Measurements from ENCODE around the gene DOCK8.

The DOCK8 gene

GRCh38 chr9:279674-280073, 65.0 kb downstream of the DOCK8 start:
- H3K4me3 ChIP-seq (ENCODE audit: control insufficient read depth, low read depth, low read length) = no peak overlapping the region

GRCh38 chr9:281741-282645, 67.3 kb downstream of the DOCK8 start:
- no peak for DNase-seq (ENCODE audit: low read depth)
- H3K4me3 ChIP-seq (ENCODE audit: control insufficient read depth, low read depth, low read length) = no peak overlapping the region
- TF ChIP-seq, protein P1, sequence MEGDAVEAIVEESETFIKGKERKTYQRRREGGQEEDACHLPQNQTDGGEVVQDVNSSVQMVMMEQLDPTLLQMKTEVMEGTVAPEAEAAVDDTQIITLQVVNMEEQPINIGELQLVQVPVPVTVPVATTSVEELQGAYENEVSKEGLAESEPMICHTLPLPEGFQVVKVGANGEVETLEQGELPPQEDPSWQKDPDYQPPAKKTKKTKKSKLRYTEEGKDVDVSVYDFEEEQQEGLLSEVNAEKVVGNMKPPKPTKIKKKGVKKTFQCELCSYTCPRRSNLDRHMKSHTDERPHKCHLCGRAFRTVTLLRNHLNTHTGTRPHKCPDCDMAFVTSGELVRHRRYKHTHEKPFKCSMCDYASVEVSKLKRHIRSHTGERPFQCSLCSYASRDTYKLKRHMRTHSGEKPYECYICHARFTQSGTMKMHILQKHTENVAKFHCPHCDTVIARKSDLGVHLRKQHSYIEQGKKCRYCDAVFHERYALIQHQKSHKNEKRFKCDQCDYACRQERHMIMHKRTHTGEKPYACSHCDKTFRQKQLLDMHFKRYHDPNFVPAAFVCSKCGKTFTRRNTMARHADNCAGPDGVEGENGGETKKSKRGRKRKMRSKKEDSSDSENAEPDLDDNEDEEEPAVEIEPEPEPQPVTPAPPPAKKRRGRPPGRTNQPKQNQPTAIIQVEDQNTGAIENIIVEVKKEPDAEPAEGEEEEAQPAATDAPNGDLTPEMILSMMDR (conservative IDR thresholded peaks at IDR 0.05; ENCODE audit: control insufficient read depth, insufficient read depth, low read depth, low read length) = no peak

More at GRCh38 chr9:279674-280073, 65.0 kb downstream of the DOCK8 start:
- no peak for DNase-seq (ENCODE audit: low read depth)
- TF ChIP-seq, protein P1 (conservative IDR thresholded peaks at IDR 0.05; ENCODE audit: control insufficient read depth, insufficient read depth, low read depth, low read length) = no peak

DNA sequence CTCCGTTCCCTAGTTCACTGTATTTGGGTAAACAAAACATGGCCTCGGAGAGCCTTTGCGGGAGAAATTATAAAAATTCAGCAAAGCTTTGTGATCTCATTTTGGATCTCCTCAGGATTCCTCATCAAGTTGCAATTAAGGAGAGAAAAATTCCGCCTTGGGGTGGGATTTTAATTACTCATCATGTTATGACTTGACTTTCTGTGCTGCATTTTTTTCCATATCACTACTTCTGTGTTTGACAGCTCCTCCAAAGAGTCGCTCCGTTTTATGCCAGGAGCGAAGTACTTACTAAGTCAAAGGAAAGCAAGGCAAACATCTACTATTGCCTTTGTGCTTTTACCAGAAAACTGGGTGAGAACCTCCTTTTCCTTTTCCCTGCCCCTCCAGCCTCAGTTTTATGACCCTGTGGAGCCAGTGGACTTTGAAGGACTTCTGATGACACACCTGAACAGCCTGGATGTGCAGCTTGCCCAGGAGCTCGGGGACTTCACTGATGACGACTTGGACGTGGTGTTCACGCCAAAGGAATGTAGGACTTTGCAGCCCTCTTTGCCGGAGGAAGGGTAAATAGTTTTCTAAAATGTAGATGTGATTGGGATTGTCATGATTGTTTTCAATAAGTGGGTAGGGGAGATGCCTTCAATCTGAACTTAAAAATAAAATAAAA, 71.5 kb downstream of the DOCK8 start:
- DNase-seq (ENCODE audit: low read depth) = no peak

DNA sequence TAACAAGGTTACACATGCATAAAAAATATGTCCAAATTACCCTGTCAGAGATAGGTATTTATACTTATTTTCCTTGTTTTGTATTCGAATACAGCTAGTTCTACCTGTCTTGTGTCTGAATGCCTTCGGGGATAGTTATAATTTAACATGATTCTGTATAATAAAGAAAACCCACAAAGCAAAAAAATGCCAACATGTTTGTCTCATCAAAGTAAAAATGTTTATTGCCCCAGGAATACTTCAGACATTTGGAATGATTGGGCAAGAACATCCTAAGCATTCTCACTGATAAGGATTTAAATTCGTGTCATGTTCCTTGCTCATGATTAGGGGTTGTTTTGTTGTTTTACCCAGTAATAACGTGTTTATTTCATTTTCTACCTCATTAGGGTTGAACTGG, 74.5 kb downstream of the DOCK8 start:
- no peak overlapping the region for H3K4me3 ChIP-seq (ENCODE audit: control insufficient read depth, low read depth, low read length)
- TF ChIP-seq, protein P1 (conservative IDR thresholded peaks at IDR 0.05; ENCODE audit: control insufficient read depth, insufficient read depth, low read depth, low read length) = no peak
- no peak for DNase-seq (ENCODE audit: low read depth)

More for the DNA sequence above, 71.5 kb downstream of the DOCK8 start:
- TF ChIP-seq, protein P1 (conservative IDR thresholded peaks at IDR 0.05; ENCODE audit: control insufficient read depth, insufficient read depth, low read depth, low read length) = no peak
- H3K4me3 ChIP-seq (ENCODE audit: control insufficient read depth, low read depth, low read length) = no peak overlapping the region

GRCh38 chr9:292915-293314, 78.2 kb downstream of the DOCK8 start:
- TF ChIP-seq, protein P1 (conservative IDR thresholded peaks at IDR 0.05; ENCODE audit: control insufficient read depth, insufficient read depth, low read depth, low read length) = no peak
- no peak overlapping the region for H3K4me3 ChIP-seq (ENCODE audit: control insufficient read depth, low read depth, low read length)
- no peak for DNase-seq (ENCODE audit: low read depth)

GRCh38 chr9:295576-295975, 80.9 kb downstream of the DOCK8 start:
- no peak overlapping the region for H3K4me3 ChIP-seq (ENCODE audit: control insufficient read depth, low read depth, low read length)
- TF ChIP-seq, protein P1 (conservative IDR thresholded peaks at IDR 0.05; ENCODE audit: control insufficient read depth, insufficient read depth, low read depth, low read length) = no peak
- no peak for DNase-seq (ENCODE audit: low read depth)
